Stimulated activated CD8-positive, alpha-beta memory T cell treated with anti-CD3 and anti-CD28 coated beads, Interleukin-12 subunit alpha, Interleukin-12 subunit beta, amount 100 ng/mL, for 24 hours (primary cell): Measurements from ENCODE around the gene ANO8.

Experiments used
- DNase-seq: peaks from one replicate; pipeline ENCODE4 v3.0.0-alpha.2; 2020; ENCODE audit errors: extremely low read depth

Gene ANO8

GRCh38 chr19:17347877-17348276 lies 13.2 kb upstream of the ANO8 start:
- no peak for DNase-seq

- no peak for DNase-seq
These were observed 12.7 kb upstream of the ANO8 start for GRCh38 chr19:17347361-17347760.

- DNase-seq, result no peak
These were observed 11.5 kb upstream of the ANO8 start for GRCh38 chr19:17346109-17346671.

GRCh38 chr19:17341845-17342244 lies 7.2 kb upstream of the ANO8 start:
- no peak for DNase-seq

- no peak for DNase-seq
These were observed 6.7 kb upstream of the ANO8 start for GRCh38 chr19:17341386-17341785.

- no peak for DNase-seq
These were observed 6.3 kb upstream of the ANO8 start for GRCh38 chr19:17340871-17341357.

- DNase-seq, result no peak
These were observed 5.7 kb upstream of the ANO8 start for GRCh38 chr19:17340302-17340870.

GRCh38 chr19:17339088-17339741 lies 4.6 kb upstream of the ANO8 start:
- DNase-seq, result no peak

GRCh38 chr19:17338433-17339078 lies 3.9 kb upstream of the ANO8 start:
- no peak for DNase-seq

GRCh38 chr19:17337675-17338432 lies 3.2 kb upstream of the ANO8 start:
- DNase-seq, result no peak

- DNase-seq, result peak; percentile 97
These were observed 2.4 kb upstream of the ANO8 start, which contains the start of gene GTPBP3 for GRCh38 chr19:17336872-17337674. TSS of gene GTPBP3 (plus strand) at chr19:17337553. CDS start at chr19:17337612, 59 bp downstream.

- no peak for DNase-seq
These were observed 920 bp upstream of the ANO8 start for GRCh38 chr19:17335575-17335974.

- DNase-seq, result peak; percentile 58
These were observed 843 bp downstream of the ANO8 start for GRCh38 chr19:17333611-17334413.

GRCh38 chr19:17332677-17333581 lies 1.7 kb downstream of the ANO8 start:
- DNase-seq, result no peak

GRCh38 chr19:17332360-17332676 lies 2.3 kb downstream of the ANO8 start:
- DNase-seq, result no peak

GRCh38 chr19:17331045-17331558 lies 3.6 kb downstream of the ANO8 start:
- no peak for DNase-seq

- DNase-seq, result no peak
These were observed 4.2 kb downstream of the ANO8 start for GRCh38 chr19:17330262-17331044.
